GM23248 (cell line): Measurements from ENCODE around the gene DPY19L3. TPM values are rescaled to one million over a fixed set of nuclear protein-coding genes. Genes with fewer than 3 reads are reported as not detected.
A peak's percentile ranks its signal among the peaks of the same experiment; 100 is the strongest.

Experiments
- DNase-seq: peaks from one replicate; pipeline ENCODE4 v3.0.0-alpha.2; 2015
- H2AFZ ChIP-seq: fragments of 200-600 bp; sonication (generic); 2 replicates; pipeline ENCODE4 v1.6.1; 2016; ENCODE audit warnings: antibody characterized with exemption
- H3F3A ChIP-seq: fragments of 200-600 bp; sonication (generic); 2 replicates; pipeline ENCODE4 v1.6.1; 2016; ENCODE audit warnings: mild to moderate bottlenecking, antibody characterized with exemption, mixed run types; ENCODE audit not compliant: insufficient read depth
- H3K27ac ChIP-seq: fragments of 200-600 bp; sonication (generic); 2 replicates; pipeline ENCODE4 v1.5.1; 2016; ENCODE audit warnings: mild to moderate bottlenecking
- H3K27me3 ChIP-seq: fragments of 200-600 bp; sonication (generic); replicated peaks from 2 replicates; pipeline ENCODE4 v1.6.1; 2016; ENCODE audit warnings: mild to moderate bottlenecking; ENCODE audit not compliant: insufficient read depth
- H3K36me3 ChIP-seq: fragments of 200-600 bp; sonication (generic); 2 replicates; pipeline ENCODE4 v1.6.1; 2016; ENCODE audit warnings: low read depth, mild to moderate bottlenecking
- H3K4me1 ChIP-seq: fragments of 200-600 bp; sonication (generic); 2 replicates; pipeline ENCODE4 v1.6.1; 2016; ENCODE audit warnings: mild to moderate bottlenecking; ENCODE audit not compliant: insufficient read depth
- H3K4me2 ChIP-seq: fragments of 200-600 bp; sonication (generic); one replicate; pipeline ENCODE4 v1.6.1; 2016; ENCODE audit warnings: mild to moderate bottlenecking; ENCODE audit not compliant: unreplicated experiment
- H3K4me3 ChIP-seq: fragments of 200-600 bp; sonication (generic); 2 replicates; pipeline ENCODE4 v1.5.1; 2016; ENCODE audit warnings: mild to moderate bottlenecking
- H3K79me2 ChIP-seq: fragments of 200-600 bp; sonication (generic); 2 replicates; pipeline ENCODE4 v1.6.1; 2016; ENCODE audit warnings: mild to moderate bottlenecking; ENCODE audit not compliant: insufficient read depth
- H3K9ac ChIP-seq: fragments of 200-600 bp; sonication (generic); 2 replicates; pipeline ENCODE4 v1.6.1; 2016; ENCODE audit warnings: mild to moderate bottlenecking
- H3K9me2 ChIP-seq: fragments of 200-600 bp; sonication (generic); 2 replicates; pipeline ENCODE4 v1.6.1; 2016; ENCODE audit warnings: mixed run types, mild to moderate bottlenecking, moderate library complexity; ENCODE audit not compliant: insufficient read depth
- H3K9me3 ChIP-seq: fragments of 200-600 bp; sonication (generic); one replicate; pipeline ENCODE4 v1.6.1; 2017; ENCODE audit warnings: low read depth
- H4K20me1 ChIP-seq: fragments of 200-600 bp; sonication (generic); 2 replicates; pipeline ENCODE4 v1.6.0; 2016; ENCODE audit not compliant: insufficient read depth
- EZH2 ChIP-seq: fragments of 200-600 bp; sonication (generic); IDR thresholded peaks from 2 replicates; pipeline ENCODE4 v1.6.1; 2018; ENCODE audit warnings: antibody characterized with exemption, mild to moderate bottlenecking; ENCODE audit not compliant: insufficient read depth, poor library complexity, severe bottlenecking
- EZH2phosphoT487 ChIP-seq: fragments of 200-600 bp; sonication (generic); IDR thresholded peaks from 2 replicates; pipeline ENCODE4 v1.6.1; 2018; ENCODE audit warnings: antibody characterized with exemption, moderate library complexity, mild to moderate bottlenecking, low read depth; ENCODE audit not compliant: insufficient read depth
- WGBS, 2 experiments: methylation state at CpG; one replicate each; pipeline ENCODE4 v1.1.6; 2015 to 2017; ENCODE audit warnings: low lambda C conversion rate in 2 of 2, low coverage in 1 of 2; ENCODE audit errors: missing lambda C conversion rate in 2 of 2; 5-methylcytosine and 5-hydroxymethylcytosine counted together
- in situ Hi-C: fragments of 300-500 bp; cut with MboI; formaldehyde crosslinking; loops from 2 replicates; pipeline ENCODE4 v1.15.0; 2020
- polyA plus RNA-seq: library from polyadenylated mRNA; unstranded; fragments of >200 nt; fragmentation: Nextera tagmentation; extraction: Ambion mirVana; gene quantifications from 2 replicates; pipeline ENCODE4 v1.2.1, GENCODE V29; 2016
- total RNA-seq: library from RNA; depleted of rRNA; stranded (reverse); fragments of >200 nt; shearing (Covaris generic); gene quantifications from 2 replicates; pipeline ENCODE4 v1.2.3, GENCODE V29; 2014

The DPY19L3 gene
- total and polyA plus RNA-seq, 2 experiments from 2014 or later = 7.6 to 15.3 TPM

DNA sequence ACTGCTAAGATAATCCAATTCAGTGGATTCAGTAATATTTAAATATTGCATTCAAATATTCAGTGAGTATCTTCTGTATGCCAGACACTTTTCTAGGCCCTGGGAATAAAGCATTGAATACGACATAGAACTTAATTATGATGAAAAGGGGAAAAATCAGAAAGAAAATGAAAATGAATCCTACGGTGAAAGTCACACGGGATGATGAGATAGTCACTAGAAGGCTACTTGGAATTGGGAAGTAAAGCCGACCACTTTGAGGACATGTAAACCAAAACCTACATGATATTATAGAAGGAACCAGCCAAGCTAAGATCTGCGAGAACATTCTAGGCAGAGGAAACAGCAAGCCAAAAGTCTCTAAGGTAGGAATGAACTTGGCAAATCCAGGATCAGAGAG lies 10.1 kb downstream of the DPY19L3 start:
- Histone ChIP-seq H3K4me2 (no peak overlapping the region), H3K27me3 (no peaks in the 10 kb centered on the region), H4K20me1 (no peaks in the 10 kb centered on the region), H3K79me2 (0 out of 2 replicates have a peak, but pooled peaks cover 4% of the 10 kb centered on the region), H3K9me3 (no peaks in the 10 kb centered on the region), H2AFZ (no peak overlapping the region), H3K9me2 (no peaks in the 10 kb centered on the region), H3K36me3 (peaks cover 23% of the 10 kb centered on the region), H3K4me1 (peaks cover 3% of the 10 kb centered on the region; the same call in 1 of the 2 replicates), H3F3A (no peaks in the 10 kb centered on the region), H3K4me3 (no peak overlapping the region), H3K27ac (no peak overlapping the region), H3K9ac (no peak overlapping the region)
- in situ Hi-C loops = no loop called here
- no peak for DNase-seq
- 97% methylated on average over 5 of the region's 5 CpGs for WGBS, 2 experiments
- TF ChIP-seq EZH2phosphoT487 (no peak), EZH2 (no peak)

GRCh38 chr19:32416749-32417456 lies 11.3 kb downstream of the DPY19L3 start:
- no peak overlapping the region for H3K9ac ChIP-seq
- TF ChIP-seq EZH2phosphoT487 (no peak), EZH2 (no peak)
- H3K4me1 ChIP-seq = peaks cover 3% of the 10 kb centered on the region; the same call in 1 of the 2 replicates
- 0 out of 2 replicates have a peak, but pooled peaks cover 4% of the 10 kb centered on the region for H3K79me2 ChIP-seq
- no peak overlapping the region for H3K4me2 ChIP-seq
- H3K4me3 ChIP-seq = no peak overlapping the region
- H3K36me3 ChIP-seq = peaks cover 25% of the 10 kb centered on the region
- H2AFZ ChIP-seq = no peak overlapping the region
- 82 to 87% methylated on average over 8 of the region's 8 CpGs for WGBS, 2 experiments
- H4K20me1 ChIP-seq = no peaks in the 10 kb centered on the region
- in situ Hi-C loops = no loop called here
- no peaks in the 10 kb centered on the region for H3K9me3 ChIP-seq
- H3F3A ChIP-seq = no peaks in the 10 kb centered on the region
- H3K27me3 ChIP-seq = no peaks in the 10 kb centered on the region
- no peak overlapping the region for H3K27ac ChIP-seq
- H3K9me2 ChIP-seq = no peaks in the 10 kb centered on the region
- peak; percentile 49 for DNase-seq

DNA sequence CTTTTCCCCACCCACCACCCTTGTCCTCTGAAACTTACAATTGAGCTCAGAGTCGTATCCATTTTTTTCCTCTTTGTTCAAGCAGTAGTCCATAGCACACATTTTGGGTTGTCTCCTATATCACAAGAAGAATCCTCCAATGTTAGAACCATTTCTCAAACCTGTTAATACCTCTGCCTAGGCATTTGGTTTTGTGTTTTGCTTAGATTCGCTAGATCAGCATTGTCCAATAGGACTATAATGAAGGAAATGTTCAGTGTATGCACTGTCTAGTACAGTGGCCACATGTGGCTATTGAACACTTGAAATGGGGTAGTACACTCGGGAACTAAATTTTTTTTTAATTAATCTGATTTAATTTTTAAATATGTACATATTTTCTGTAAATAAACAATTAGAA lies 12.6 kb downstream of the DPY19L3 start:
- in situ Hi-C loops = no loop called here
- Histone ChIP-seq H4K20me1 (no peaks in the 10 kb centered on the region), H3F3A (no peaks in the 10 kb centered on the region), H3K9me3 (no peaks in the 10 kb centered on the region), H2AFZ (no peak overlapping the region), H3K36me3 (peaks cover 13% of the 10 kb centered on the region), H3K27ac (no peak overlapping the region), H3K4me2 (no peak overlapping the region), H3K79me2 (0 out of 2 replicates have a peak, but pooled peaks cover 4% of the 10 kb centered on the region), H3K4me1 (peaks cover 3% of the 10 kb centered on the region; the same call in 1 of the 2 replicates), H3K9ac (no peak overlapping the region), H3K4me3 (no peak overlapping the region), H3K9me2 (no peaks in the 10 kb centered on the region), H3K27me3 (no peaks in the 10 kb centered on the region)
- 97 to 99% methylated on average over 3 of the region's 3 CpGs for WGBS, 2 experiments
- DNase-seq = no peak
- TF ChIP-seq EZH2 = no peak
- no peak for TF ChIP-seq EZH2phosphoT487

DNA sequence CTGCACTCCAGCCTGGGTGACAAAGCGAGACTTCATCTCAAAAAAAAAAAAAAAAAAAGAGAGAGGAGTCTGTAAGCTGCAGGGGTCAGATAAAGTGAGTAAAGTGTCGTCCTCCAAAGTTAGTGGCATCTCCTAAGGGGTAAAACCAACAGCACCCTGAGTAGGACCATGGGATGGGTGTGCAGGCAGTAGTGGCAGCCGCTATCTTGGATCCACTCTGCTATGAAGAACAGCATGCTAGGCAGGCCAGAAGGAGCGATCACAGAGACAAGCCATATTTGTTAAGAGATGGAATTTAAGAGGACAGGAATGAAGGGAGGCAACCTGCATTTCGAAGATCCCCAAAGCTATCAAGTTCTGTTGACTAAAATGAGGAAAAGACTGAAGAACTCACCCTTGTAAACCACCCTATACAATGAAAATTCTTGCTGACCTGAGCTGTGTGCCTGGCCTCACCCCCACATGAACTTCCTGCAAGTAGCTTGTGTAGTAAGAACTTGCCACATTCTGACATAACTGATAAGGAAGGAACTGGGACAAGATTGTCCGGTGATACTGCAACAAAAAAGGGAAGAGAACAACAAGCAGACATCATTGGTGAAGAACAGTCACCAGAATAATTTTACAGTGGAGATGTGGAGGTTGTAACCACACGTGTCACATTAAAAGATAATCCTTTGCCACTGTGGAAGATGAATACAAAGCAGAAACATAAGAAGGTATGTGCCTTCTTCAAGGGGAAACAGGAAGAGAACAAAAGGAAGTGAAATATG lies 16.2 kb downstream of the DPY19L3 start:
- H3K9me2 ChIP-seq = no peaks in the 10 kb centered on the region

More for the DNA sequence above, 16.2 kb downstream of the DPY19L3 start:
- H3K79me2 ChIP-seq = 0 out of 2 replicates have a peak, but pooled peaks cover 4% of the 10 kb centered on the region
- H3K4me1 ChIP-seq = no peaks in the 10 kb centered on the region; the same call in 1 of the 2 replicates
- H3K9ac ChIP-seq = no peak overlapping the region
- H3F3A ChIP-seq = no peaks in the 10 kb centered on the region
- H4K20me1 ChIP-seq = no peaks in the 10 kb centered on the region
- WGBS, 2 experiments = 80 to 83% methylated on average over 7 of the region's 7 CpGs
- H3K27me3 ChIP-seq = no peaks in the 10 kb centered on the region
- in situ Hi-C loops = no loop called here
- no peak overlapping the region for H3K4me2 ChIP-seq
- 0 out of 2 replicates have a peak, but pooled peaks cover 5% of the 10 kb centered on the region for H3K36me3 ChIP-seq
- no peak for TF ChIP-seq EZH2
- TF ChIP-seq EZH2phosphoT487 = no peak
- H3K4me3 ChIP-seq = no peak overlapping the region
- H3K9me3 ChIP-seq = no peaks in the 10 kb centered on the region
- no peak for DNase-seq
- no peak overlapping the region for H2AFZ ChIP-seq
- H3K27ac ChIP-seq = no peak overlapping the region
